Neural cell (in vitro differentiated cells): ENCODE data around the gene TUBGCP4.
A peak's percentile ranks its signal among the peaks of the same experiment; 100 is the strongest.

Source experiments
- CTCF ChIP-seq: fragments of 450-650 bp; IDR thresholded peaks from 2 replicates; pipeline ENCODE4 v1.5.1; 2014; ENCODE audit warnings: antibody characterized with exemption, mild to moderate bottlenecking, moderate library complexity; ENCODE audit not compliant: poor library complexity, severe bottlenecking
- POLR2AphosphoS5 ChIP-seq: IDR thresholded peaks from 2 replicates; pipeline ENCODE4 v1.6.1; 2012
- SMC3 ChIP-seq: fragments of 450-650 bp; conservative IDR thresholded peaks from 2 replicates; pipeline ENCODE4 v1.6.1; 2014; ENCODE audit warnings: antibody characterized with exemption, mild to moderate bottlenecking, moderate library complexity; ENCODE audit not compliant: poor library complexity
- TF ChIP-seq, protein P1 (sequence below): IDR thresholded peaks from 2 replicates; pipeline ENCODE4 v1.6.1; 2012; ENCODE audit warnings: borderline replicate concordance

DNA sequence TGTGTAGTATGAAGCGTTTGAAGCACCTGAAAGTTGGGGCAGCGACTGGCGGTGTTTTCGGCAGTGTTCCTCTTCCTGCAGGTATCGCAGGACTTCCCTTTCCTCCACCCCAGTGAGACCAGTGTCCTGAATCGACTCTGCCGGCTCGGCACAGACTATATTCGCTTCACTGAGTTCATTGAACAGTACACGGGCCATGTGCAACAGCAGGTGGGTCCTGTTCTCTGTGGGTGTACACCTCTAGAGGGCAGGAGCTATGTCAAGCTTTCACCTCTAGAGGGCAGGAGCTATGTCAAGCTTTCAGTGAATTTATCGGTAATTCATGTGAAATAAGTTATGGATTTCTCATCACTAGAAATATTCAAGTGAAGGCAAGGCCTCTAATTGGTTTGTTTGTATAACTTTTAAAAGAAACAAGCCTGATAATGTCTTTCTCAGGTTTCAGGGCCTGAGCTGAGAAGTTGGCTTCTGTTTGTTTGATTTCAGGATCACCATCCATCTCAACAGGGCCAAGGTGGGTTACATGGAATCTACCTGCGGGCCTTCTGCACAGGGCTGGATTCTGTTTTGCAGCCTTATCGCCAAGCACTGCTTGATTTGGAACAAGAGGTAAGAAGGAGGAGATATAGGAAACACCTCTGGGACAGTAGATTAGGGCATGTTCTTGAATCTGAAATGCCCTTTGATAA, 5.3 kb downstream of the TUBGCP4 start:
- peak; percentile 51 for TF ChIP-seq SMC3
- TF ChIP-seq CTCF = peak; percentile 72
- no peak for TF ChIP-seq POLR2AphosphoS5
- TF ChIP-seq, protein P1, sequence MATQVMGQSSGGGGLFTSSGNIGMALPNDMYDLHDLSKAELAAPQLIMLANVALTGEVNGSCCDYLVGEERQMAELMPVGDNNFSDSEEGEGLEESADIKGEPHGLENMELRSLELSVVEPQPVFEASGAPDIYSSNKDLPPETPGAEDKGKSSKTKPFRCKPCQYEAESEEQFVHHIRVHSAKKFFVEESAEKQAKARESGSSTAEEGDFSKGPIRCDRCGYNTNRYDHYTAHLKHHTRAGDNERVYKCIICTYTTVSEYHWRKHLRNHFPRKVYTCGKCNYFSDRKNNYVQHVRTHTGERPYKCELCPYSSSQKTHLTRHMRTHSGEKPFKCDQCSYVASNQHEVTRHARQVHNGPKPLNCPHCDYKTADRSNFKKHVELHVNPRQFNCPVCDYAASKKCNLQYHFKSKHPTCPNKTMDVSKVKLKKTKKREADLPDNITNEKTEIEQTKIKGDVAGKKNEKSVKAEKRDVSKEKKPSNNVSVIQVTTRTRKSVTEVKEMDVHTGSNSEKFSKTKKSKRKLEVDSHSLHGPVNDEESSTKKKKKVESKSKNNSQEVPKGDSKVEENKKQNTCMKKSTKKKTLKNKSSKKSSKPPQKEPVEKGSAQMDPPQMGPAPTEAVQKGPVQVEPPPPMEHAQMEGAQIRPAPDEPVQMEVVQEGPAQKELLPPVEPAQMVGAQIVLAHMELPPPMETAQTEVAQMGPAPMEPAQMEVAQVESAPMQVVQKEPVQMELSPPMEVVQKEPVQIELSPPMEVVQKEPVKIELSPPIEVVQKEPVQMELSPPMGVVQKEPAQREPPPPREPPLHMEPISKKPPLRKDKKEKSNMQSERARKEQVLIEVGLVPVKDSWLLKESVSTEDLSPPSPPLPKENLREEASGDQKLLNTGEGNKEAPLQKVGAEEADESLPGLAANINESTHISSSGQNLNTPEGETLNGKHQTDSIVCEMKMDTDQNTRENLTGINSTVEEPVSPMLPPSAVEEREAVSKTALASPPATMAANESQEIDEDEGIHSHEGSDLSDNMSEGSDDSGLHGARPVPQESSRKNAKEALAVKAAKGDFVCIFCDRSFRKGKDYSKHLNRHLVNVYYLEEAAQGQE = no peak
